Measurements from ENCODE around the gene ASRGL1.

- TF ChIP-seq, protein P1, sequence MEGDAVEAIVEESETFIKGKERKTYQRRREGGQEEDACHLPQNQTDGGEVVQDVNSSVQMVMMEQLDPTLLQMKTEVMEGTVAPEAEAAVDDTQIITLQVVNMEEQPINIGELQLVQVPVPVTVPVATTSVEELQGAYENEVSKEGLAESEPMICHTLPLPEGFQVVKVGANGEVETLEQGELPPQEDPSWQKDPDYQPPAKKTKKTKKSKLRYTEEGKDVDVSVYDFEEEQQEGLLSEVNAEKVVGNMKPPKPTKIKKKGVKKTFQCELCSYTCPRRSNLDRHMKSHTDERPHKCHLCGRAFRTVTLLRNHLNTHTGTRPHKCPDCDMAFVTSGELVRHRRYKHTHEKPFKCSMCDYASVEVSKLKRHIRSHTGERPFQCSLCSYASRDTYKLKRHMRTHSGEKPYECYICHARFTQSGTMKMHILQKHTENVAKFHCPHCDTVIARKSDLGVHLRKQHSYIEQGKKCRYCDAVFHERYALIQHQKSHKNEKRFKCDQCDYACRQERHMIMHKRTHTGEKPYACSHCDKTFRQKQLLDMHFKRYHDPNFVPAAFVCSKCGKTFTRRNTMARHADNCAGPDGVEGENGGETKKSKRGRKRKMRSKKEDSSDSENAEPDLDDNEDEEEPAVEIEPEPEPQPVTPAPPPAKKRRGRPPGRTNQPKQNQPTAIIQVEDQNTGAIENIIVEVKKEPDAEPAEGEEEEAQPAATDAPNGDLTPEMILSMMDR (IDR thresholded peaks at IDR 0.05 in 8 of 11, conservative IDR thresholded peaks at IDR 0.05 in 3 of 11) = no peak
- TF ChIP-seq POLR2A (IDR thresholded peaks at IDR 0.05) = no peak
These were observed 38.3 kb upstream of the ASRGL1 start, which contains the start of gene SCGB1D4 for GRCh38 chr11:62298975-62299374.
